ENCODE measurements around the gene CARD19.
A peak's percentile ranks its signal among the peaks of the same experiment; 100 is the strongest.

Gene CARD19

GRCh38 chr9:93136011-93136440 is 40.0 kb downstream of the CARD19 start:
- no peak for DNase-seq

GRCh38 chr9:93137362-93137761 is 41.3 kb downstream of the CARD19 start:
- DNase-seq = no peak

- DNase-seq = no peak
These were observed 42.3 kb downstream of the CARD19 start for GRCh38 chr9:93138171-93138764.

- DNase-seq = no peak
These were observed 43.6 kb downstream of the CARD19 start for GRCh38 chr9:93139365-93140182.

- DNase-seq = no peak
These were observed 45.9 kb downstream of the CARD19 start for GRCh38 chr9:93141771-93142483.

GRCh38 chr9:93143830-93144530 is 48.0 kb downstream of the CARD19 start:
- peak in 1 of 2 experiments; percentile 38 for DNase-seq

- DNase-seq = peak; percentile 32 to 74
These were observed 50.7 kb downstream of the CARD19 start for GRCh38 chr9:93146696-93147095.

- DNase-seq = no peak
These were observed 51.6 kb downstream of the CARD19 start for GRCh38 chr9:93147632-93148031.

- DNase-seq = no peak
These were observed 52.7 kb downstream of the CARD19 start for GRCh38 chr9:93148721-93149120.

- no peak for DNase-seq
These were observed 53.3 kb downstream of the CARD19 start for GRCh38 chr9:93149361-93149760.

GRCh38 chr9:93151097-93151784 is 55.2 kb downstream of the CARD19 start:
- DNase-seq = no peak

GRCh38 chr9:93154293-93154903 is 58.4 kb downstream of the CARD19 start:
- no peak for DNase-seq

GRCh38 chr9:93155716-93156474 is 59.9 kb downstream of the CARD19 start:
- no peak for DNase-seq

- no peak for DNase-seq
These were observed 60.5 kb downstream of the CARD19 start for GRCh38 chr9:93156475-93157008.

- peak; percentile 50 to 74 for DNase-seq
These were observed 63.8 kb downstream of the CARD19 start for GRCh38 chr9:93159601-93160471.

GRCh38 chr9:93161786-93162562 is 66.0 kb downstream of the CARD19 start:
- DNase-seq = no peak

Measured in stimulated activated CD4-positive, alpha-beta T cell treated with anti-CD3 and anti-CD28 coated beads, Interleukin-4, amount 100 ng/mL, for 4 hours (primary cell).